Smooth muscle cell of bladder (primary cell): ENCODE results near the gene CCDC30. TPM values are rescaled to one million over a fixed set of nuclear protein-coding genes. Genes with fewer than 3 reads are reported as not detected.

Experiments
- total RNA-seq: library from RNA; depleted of rRNA; stranded (reverse); fragments of >200 nt; gene quantifications from 2 replicates; pipeline ENCODE4 v1.2.3, GENCODE V29; 2014

Gene CCDC30
- 1.00 and 1.4 TPM in 2 replicates for total RNA-seq

GRCh38 chr1:42462828-42463763 lies at the start of gene CCDC30:
Gene CCDC30 (plus strand): TSS chr1:42463286. CDS start chr1:42480552, 17,266 bp downstream.

GRCh38 chr1:42456010-42456753 lies 6.9 kb upstream of the CCDC30 start, which contains the start of the genes PPCS and ZMYND12:
Gene PPCS (plus strand): TSS chr1:42456543. CDS start chr1:42456566, 23 bp downstream.
Gene ZMYND12 (minus strand): TSS chr1:42456022. CDS start chr1:42455997, 25 bp downstream.

GRCh38 chr1:42657981-42658876 lies 195.1 kb downstream of the CCDC30 start, which contains the start of gene PPIH:
Gene PPIH (plus strand): TSS chr1:42658423. CDS start chr1:42658447, 24 bp downstream.

GRCh38 chr1:42681741-42682483 lies 218.8 kb downstream of the CCDC30 start, which contains the start of gene YBX1:
Gene YBX1 (plus strand): TSS chr1:42682418. CDS start chr1:42682566, 148 bp downstream.

Other genes starting within 250 kb of the CCDC30 start
- gene FOXJ3, start 128.1 kb upstream of the CCDC30 start, total RNA-seq = 11.9 and 12.8 TPM in 2 replicates
- under 0.01 TPM in 2 replicates for gene RIMKLA, start 82.5 kb upstream of the CCDC30 start, total RNA-seq
- 0.28 and 1.2 TPM in 2 replicates for gene ZMYND12, start 7.3 kb upstream of the CCDC30 start, total RNA-seq
- 31.9 and 33.4 TPM in 2 replicates for gene PPCS, start 6.7 kb upstream of the CCDC30 start, total RNA-seq
- 19.8 and 20.1 TPM in 2 replicates for gene PPIH, start 195.1 kb downstream of the CCDC30 start, total RNA-seq
- 796 and 905 TPM in 2 replicates for gene YBX1, start 219.1 kb downstream of the CCDC30 start, total RNA-seq